ENCODE measurements around the gene DCUN1D2.

DCUN1D2 gene

DNA sequence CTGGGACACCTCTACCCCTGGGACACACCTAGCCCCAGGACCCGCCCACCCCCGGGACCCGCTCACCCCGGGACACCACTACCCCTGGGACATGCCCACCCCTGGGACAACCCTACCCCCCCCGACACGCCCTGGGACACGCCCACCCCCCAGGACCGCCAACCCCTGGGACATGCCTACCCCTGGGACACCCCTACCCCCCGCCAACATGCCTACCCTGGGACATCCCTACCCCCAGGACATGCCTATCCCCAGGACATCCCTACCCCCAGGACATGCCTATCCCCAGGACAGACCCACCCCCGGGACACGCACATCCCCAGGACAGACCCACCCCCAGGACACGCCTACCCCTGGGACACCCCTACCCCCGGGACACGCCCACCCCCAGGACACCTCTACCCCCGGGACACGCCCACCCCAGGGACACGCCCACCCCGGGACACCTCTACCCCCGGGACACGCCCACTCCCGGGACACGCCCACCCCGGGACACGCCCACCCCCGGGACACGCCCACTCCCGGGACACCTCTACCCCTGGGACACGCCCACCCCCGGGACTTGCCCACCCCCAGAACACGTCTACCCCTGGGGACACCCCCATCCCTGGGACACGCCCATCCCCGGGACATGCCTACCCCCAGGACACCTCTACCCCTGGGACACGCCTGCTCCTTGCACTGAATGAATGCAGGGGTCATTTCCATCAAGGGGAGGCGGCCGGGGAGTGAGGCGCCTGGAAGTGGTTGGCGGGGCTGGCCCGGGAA lies 69.5 kb downstream of the DCUN1D2 start:
- no peak for DNase-seq

DNA sequence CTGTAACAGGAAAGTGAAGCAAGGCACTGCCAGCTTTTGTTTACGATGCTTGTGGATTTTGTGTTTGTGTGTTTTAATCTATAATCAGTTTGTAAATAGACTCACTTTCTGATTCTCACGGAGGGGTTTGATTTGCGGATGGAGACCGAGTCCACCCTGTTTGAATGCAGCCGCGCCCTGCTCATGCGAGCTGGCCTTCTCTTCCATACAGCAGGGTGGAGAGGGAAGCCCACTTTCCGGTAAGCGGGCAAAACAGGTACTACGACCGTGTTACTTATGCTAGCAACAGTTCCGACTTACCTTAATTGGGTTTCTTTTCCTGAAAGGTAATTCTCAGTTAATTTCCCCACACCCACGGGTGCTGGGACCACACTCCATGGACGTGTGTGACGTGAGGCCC lies 70.3 kb downstream of the DCUN1D2 start:
- no peak for DNase-seq

DNA sequence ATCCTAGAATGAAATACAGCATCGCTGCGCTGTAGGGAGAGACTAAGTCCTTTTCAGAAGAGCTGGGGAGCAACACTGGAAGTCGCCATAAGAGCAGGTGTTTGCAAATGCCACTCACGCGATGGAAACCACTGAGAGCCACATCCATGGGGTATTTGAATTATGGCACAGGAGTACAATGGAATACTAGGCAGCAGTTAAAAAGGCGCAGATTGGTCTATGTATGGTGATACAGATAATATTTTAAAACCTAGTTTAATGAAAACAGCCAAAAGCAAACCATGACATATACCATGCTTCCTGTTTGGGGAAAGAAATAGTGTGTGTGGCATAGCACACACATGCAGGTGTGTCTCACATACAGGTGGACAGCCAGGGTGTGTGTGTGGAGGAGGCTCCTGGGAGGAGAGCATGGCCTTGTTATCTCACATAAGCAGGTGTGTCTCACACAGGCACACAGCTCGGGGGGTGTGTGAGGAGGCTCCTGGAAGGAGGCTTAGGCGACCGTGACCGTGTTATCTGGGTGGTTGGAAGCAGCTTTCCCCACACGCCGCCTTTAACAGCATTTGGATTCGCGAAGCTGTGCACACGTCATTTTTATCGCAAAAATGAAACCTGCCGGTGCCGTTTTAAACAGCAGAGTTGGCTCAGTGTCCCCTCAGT lies 70.8 kb downstream of the DCUN1D2 start:
- DNase-seq = no peak

DNA sequence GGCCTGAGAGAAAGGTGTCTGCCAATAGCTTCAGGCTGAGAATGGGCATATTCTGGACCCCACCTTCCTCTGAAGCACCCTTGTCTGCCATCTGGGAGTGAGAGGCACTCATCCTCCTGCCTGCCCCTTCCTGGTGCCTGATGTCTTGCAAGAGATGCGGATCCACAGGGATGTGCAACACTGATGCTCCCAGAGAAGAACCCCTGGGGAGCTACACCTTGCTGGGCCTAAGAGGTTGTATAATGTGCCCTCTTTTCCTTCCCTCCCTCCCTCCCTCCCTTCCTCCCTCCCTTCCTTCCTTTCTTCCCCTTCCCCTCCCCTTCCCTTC lies 71.8 kb downstream of the DCUN1D2 start:
- DNase-seq = no peak

DNA sequence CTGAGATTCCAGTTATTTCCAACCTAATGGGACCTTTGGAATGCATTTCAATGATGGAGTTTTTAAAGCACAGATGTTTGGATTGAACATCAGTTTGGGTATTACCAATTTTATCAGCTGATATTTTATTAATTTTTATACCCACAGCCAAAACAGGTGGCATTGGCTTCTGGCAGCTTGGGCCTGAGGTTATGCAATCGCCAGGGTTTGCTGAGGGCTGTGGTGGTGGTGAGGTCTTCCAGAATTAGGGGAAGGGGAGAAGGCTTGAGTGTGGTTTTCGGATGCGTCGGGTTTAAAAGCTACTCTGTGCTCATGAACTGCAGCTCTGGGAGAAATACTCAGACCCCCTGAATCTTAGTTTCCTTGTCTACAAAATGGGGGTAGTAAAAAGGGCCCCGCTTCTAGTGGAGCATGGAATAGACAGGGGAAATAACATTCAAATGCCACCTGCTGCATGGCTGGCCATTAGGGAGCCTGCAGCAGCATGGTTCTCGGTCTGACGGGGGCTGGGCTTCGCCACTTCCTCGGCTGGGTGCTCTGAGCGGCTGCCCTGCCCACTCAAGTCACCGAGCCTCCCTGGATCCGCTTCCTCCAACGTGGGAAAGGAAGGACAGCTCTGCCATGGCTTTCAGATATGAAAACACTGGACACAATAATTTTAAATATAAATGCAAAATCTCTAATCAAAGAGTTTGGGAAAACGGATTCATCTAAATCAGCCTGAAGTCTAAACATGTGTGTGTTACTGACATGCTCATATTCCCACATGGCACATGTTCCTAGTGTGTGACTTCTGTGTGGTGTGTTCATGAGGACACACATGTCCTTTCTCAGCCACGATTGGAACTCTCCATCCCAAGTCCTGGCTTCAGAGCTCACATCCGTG lies 72.4 kb downstream of the DCUN1D2 start:
- no peak for DNase-seq

DNA sequence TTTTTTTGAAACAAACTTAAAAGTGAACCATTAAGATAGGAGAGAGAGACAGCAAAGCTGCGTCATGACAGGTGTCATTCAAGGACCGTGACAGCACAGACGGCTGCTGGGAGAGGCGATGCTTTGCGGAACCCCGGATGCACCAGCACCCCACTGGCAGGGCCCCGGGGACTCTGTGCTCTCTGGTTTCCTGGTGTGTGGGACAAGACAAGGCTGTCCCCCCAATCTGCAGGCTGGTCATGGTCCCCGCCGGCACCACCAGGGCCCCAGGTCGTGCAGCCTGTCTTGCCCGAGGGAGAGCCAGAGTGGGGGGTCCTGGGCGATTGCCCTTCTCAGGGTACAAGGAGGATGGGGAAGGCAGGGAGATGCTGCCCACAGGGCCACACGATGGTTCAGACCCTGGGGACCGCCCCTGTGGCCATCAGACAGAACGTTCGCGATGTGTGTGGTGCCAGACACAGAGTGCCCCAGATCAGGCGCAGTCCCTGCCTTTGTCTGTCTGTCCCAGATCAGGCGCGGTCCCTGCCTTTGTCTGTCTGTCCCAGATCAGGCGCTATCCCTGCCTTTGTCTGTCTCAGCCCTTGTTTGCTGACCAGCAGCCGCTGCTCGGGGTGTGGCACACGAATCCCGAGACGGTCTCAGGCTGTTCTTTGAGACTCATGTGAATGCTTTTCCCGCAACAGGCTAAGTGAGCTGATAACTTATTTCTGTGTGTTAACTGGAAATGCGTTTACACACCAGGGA lies 73.3 kb downstream of the DCUN1D2 start:
- DNase-seq = no peak

DNA sequence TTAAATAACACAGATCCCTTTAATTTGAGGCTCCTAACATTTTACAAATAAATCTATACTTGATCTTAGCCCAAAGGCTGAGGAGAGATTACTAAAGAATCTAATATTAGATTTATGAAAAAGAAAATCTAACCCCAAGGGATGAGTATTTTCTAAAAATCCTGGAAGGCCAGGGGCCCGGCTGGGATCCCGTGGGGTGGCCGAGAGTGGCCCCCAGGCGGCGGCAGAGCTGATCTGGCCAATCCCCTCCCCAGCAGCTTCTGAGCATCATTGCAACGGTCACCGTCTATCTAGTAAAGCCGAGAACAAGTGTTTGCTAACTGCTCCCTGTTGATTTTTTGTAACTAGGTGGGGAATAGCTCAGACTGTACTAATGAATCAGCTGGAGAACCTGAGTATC lies 74.7 kb downstream of the DCUN1D2 start:
- no peak for DNase-seq

DNA sequence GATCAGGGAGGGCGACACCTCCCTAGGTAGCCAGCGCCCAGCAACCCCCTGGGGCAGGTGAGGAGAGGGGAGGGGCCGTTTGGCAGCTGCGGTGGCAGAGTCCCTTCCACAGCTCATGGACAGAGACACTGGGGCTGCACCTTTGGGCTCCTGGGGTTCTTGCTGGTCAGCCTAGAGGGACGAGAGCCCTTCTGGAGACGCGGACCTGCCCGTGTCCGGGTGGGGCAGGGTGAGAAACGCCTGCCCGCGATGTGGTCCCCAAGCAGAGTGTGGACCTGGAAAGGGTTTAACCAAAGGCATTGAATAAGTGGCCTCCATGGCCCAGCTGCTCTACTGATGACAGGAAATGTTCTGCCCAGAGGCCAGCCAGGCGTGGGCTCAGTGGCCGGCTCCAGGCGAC lies 75.5 kb downstream of the DCUN1D2 start:
- DNase-seq = no peak

DNA sequence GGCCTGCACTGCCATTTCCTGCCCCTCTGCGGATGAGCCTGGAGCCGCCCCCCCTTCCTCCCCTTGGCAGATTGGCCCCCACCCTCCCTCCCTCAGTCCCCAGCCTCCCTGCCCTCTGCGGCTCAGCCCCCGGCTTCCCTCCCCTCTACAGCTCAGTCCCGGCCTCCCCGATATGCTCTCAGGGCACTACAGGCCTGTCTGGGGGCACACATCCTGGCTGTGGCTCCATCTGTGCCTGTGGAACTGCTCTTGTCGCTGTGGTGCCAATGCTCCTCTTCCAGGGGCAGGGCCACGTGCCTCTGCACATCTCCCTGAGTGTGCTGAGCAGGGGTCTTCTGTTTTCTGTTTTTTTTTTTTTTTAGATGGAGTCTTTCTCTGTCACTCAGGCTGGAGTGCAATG lies 76.2 kb downstream of the DCUN1D2 start:
- no peak for DNase-seq

DNA sequence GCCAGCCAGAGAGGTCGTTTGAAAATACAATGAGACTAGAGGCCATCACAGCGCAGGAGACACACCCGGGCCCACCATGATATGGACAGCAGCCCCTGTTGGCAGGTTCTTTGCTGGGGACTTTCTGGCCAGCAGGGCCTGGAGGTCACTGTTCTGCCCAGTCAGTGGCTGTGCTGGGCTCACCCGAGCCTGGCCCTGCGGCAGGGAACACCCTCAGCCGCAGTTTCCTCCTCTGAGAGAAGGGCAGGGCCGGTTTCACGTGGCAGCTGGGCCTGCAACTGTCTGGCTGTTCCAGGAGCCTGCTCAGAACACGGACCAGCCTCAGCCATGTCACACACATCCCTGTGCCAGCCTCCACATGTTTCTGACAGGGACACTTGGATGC lies 76.6 kb downstream of the DCUN1D2 start:
- DNase-seq = no peak

DNA sequence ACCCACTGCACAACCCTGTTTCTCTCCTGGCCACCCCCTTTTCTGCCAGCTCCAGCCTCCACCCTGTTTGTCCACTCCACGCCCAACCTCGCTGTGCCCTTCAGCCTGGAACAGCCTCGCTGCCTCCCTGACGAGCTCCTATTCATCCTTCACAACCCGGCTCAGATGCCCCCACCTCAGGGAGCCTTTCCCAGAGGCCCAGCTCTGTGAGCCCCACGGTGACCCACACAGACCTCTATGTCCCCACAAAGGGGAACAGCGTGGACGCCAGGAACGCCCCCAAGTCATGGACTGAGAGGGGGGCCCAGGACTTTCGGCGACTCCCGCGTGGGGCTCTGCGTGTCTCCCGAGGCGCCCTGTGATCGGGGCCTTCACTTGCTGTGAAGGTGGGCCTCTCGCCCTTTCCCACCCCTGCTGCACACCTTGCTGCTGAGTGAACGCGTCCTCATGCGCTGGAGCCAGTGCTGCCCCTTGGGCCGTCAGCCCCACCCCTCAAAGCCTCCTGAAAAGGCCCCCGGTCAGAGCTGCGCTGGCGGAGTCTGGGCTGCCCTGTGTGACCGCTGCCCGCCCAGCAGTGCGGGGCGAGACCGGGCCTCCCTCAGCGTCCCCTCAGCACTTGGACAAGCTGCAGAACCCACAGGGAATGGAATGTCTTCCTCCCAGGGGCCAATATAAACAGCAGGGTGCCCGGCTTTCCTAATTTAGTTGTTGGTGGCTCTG lies 77.2 kb downstream of the DCUN1D2 start:
- DNase-seq = no peak

DNA sequence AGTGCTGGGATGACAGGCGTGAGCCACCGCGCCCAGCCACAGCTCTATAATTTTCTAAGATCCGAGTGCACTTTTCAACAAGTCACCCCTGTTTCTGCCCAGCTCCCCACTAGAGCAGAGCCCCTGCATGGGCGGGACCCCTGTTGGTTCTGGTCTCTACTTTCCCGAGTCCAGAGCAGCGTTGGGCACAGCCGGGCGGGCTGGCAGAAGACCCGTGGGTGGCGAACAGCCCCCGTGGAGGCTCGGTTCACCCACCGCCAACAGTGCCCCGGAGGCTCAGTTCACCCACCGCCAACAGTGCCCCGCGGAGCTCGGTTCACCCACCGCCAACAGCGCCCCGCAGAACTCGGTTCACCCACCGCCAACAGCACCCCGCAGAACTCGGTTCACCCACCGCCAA lies 78.1 kb downstream of the DCUN1D2 start:
- DNase-seq = no peak

DNA sequence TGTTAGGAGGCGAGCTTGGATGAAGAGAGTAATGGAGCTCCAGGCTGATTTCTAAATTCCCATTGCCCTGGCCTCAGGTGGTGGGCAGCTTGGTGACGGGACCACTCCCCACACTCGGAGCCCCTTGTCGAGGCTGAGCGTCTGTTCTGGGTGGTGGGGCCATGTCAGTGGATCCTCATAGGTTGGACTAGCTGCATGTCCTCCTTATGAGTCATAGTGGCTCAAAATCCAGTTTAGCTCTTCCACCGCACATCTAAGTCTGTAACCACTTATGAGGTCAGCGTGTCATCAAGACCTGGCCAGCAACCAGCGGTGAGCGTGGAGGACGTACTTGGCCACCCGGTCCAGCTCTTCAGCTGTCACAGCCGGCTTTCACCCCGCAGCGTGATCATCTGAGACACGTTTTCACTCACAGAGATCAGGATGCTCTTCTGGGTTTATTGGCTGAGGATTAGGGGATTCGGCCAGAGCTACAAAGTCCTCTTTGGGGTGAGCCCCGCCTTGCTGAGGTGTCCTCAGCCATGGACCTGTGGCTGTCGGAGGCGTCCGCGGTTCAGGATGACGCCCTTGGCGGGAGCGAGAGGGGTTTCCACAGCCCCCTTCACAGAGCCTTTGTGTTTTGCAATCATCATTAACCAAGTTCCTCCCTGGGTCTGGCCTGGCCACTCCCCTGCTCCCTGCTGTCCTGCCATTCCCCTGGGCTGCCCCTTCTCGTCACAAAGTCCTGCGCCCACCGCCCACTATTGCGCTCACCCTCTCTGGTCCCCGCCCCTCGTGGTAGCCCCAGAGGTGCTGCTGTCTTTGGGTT lies 79.1 kb downstream of the DCUN1D2 start:
- DNase-seq = no peak

DNA sequence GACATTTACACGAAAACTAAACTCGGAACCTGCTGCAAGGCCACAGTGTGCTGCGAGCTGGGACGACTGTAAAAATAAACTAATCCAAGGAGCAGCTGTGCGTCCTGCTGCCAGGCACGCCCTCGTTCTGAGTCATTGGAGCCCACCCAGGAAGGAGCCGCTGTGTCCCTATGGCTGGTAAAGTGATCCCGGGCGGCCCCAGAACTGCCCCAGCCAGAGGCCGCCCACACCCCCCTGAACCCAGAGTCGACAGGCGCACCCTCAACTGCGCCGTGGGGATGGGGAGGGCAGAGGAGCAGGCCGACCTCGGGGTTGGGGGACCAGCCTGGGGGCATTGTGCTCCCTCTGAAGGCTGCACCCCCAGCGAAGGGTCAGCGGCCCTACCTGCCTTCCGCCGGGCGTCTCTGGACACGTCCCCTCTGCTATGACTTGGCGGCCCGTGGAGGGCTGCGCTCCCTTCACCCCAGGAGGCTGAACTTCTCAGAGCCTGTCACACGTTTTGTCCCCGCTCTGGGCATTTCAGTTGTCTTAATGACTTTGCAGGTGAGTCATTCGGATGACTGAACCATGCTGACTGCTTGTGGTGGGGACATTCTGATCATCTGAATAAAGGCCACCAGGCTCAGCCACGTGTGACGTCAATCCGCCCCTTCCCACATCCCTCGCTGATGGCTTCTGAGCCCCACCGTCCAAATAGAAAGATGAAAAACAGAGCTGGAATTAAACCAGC lies 79.9 kb downstream of the DCUN1D2 start:
- no peak for DNase-seq

DNA sequence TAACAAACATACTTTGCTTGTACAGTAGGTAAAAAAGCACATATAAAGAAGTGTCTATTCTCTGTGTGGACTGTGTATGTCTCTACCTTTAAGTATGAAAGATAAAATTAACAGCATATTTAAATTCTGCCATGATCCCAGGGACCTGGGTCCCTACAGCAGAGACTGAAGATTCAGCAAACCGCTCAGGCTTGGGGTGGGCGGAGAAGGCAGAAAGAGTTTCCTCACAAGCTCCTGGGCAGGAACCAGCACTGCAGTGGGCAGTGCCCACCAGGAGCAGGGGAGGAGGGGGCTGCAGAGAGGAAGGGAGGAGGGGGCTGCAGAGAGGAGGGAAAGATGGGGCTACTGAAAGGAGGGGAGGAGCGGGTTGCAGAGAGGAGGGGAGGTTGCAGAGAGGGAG lies 81.9 kb downstream of the DCUN1D2 start:
- no peak for DNase-seq

DNA sequence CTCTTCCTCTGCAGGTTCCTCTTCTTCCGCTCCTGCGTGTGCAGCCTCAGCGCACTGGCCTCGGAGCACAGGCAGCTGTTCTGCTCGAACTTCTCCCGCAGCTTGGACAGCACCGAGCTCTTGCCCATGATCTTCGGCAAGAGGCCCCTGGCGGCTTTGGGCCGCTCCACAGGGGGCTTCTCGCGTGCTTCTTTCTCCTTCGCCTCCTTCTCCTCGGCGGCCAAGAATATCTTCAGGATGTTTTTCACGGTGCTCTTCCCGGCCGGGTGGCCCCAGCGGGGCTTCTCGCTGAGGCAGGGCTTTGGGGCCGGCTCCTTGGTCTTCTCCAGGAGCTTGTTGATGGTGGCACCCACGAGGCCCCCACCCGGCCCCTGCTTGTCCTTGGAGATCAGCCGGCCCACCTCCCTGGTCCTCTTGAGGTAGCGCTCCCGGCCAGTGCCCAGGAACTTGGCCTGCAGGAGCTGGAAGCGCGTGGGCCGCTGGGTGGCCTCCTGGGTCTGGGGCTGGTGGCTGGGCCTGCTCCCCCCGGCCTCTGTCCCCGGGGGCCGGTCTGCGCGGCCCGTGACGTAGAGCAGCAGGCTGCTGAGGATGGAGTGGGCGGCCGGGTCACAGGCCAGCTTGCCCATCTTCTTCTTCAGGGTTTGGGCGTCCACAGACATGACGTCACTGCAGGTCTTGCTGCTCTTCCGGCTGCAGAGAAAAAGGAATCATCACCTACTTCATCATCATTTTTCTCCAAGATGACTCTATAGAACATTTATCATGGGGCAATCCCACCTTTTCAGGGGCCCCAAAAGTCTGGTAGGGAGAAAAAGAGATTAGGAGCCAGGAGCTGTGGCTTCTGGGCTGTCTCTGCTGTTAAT lies 82.7 kb downstream of the DCUN1D2 start:
- DNase-seq = no peak

DNA sequence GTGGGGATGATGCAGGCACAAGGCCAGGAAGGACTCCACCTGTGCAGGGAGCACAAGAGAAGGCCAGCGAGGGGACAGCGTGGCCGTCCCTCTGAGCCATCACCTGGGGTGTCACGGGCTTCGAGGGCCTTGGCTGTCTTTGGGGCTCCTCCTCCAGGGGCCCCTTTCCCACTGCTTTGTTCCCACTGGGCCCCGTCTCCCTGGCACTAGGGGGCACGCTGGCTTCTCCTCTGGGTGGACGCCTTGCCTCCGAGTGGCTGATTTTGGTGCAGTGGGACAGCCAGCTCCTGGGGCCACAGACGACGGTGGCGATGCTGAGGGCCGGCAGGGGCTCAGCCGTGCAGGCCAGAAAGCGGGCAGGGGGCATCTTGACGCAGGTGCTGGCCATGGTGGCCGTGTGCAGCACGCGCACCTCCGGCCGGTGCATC lies 83.4 kb downstream of the DCUN1D2 start:
- no peak for DNase-seq

DNA sequence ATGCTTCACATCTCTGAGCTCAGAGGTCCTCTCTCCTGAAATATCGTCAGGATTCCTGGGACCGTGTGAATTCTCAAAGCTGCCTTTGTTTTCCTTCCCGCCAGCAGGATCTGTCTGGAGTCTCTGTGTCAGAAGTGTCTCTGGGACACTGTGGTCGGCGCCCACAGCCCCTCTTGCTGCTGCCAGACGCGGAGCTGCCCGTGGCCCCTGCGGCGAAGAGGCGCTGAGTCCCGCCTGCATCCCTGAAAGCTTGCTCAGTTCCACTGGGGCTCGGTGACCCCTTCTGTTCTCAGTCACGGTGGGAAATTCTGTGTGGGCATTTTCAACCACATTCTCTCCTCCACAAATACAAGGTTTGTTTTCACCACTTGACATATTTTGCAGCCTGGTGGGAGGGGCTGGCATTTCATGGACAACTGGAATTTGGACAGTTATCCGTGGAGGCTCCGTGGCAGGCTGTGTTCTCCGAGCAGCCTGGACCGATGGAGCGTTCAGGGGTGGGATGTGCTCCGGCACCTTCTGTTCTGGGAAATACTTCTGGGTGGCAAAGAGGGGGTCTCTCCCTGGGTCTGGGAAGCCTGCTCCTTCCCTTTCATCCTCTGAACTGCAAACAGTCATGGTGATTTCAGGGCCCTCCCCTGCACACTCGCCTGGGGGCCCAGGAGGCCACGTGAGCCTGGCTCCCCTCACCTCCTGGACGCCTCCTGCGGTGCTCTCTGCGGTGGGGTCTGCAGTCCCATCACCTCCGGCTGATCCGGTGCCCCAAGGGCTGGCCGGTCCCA lies 84.0 kb downstream of the DCUN1D2 start:
- DNase-seq = no peak

Data from activated naive CD4-positive, alpha-beta T cell treated with Interleukin-2 at 50 U/mL for 16 hours (primary cell).